ENCODE measurements around the gene CRIP2. TPM values are rescaled to one million over a fixed set of nuclear protein-coding genes. Genes with fewer than 3 reads are reported as not detected.

CRIP2 gene
- total and polyA plus RNA-seq, 2 of the 8 experiments (the other 6 are each of a cell fraction or from before 2014, with no cell fraction given) = 4.2 to 13.5 TPM

GRCh38 chr14:105446971-105447370, 27.6 kb upstream of the CRIP2 start:
- H3K9ac ChIP-seq (replicated peaks in 1 of 4; ENCODE audit: extremely low read depth in 1 of 4, low read depth in 3 of 4, low read length in 3 of 4) = no peak overlapping the region
- H3K79me1 ChIP-seq (ENCODE audit: low read depth, low read length) = peaks cover 13% of the 10 kb centered on the region; the same call in 1 of the 2 replicates
- H3K27me3 ChIP-seq (replicated peaks in 1 of 4; ENCODE audit: control insufficient read depth in 3 of 4, extremely low read depth in 1 of 4, insufficient read depth in 3 of 4, low read length in 3 of 4) = no peaks in the 10 kb centered on the region
- no peak overlapping the region for H2BK12ac ChIP-seq (ENCODE audit: low read depth, low read length)
- peaks cover 0 to 10% of the 10 kb centered on the region in 2 experiments; a peak in 2 of 4 replicates for H3K79me2 ChIP-seq (ENCODE audit: control insufficient read depth in 1 of 2, insufficient read depth in 2 of 2, low read length in 2 of 2)
- no peak overlapping the region for H3K18ac ChIP-seq (ENCODE audit: extremely low read depth, low read length)
- FAIRE-seq (no peak), DNase-seq (ENCODE audit: low read depth in 1 of 2, low spot score in 2 of 2) (no peak)
- TF ChIP-seq HDAC2 (IDR thresholded peaks at IDR 0.05; ENCODE audit: borderline replicate concordance in 1 of 2, low read depth in 2 of 2, low read length in 2 of 2) = no peak
- no peak for TF ChIP-seq CBX8 (IDR thresholded peaks at IDR 0.05; ENCODE audit: borderline replicate concordance, low read depth, low read length)
- no peak for TF ChIP-seq RBBP5 (IDR thresholded peaks at IDR 0.05; ENCODE audit: borderline replicate concordance, low read depth, low read length)
- no peak for TF ChIP-seq KDM5A (IDR thresholded peaks at IDR 0.05; ENCODE audit: low read length)
- no peak for TF ChIP-seq GTF2F1 (IDR thresholded peaks at IDR 0.05; ENCODE audit: borderline replicate concordance, low read depth, low read length)
- TF ChIP-seq TCF12 (IDR thresholded peaks at IDR 0.05; ENCODE audit: low read depth, low read length) = no peak
- TF ChIP-seq CHD2 (IDR thresholded peaks at IDR 0.05; ENCODE audit: low read length) = no peak
- no peak for TF ChIP-seq CREB1 (IDR thresholded peaks at IDR 0.05)
- TF ChIP-seq EZH2 (IDR thresholded peaks at IDR 0.05; ENCODE audit: low read depth, low read length, severe bottlenecking) = no peak
- TF ChIP-seq, protein P1, sequence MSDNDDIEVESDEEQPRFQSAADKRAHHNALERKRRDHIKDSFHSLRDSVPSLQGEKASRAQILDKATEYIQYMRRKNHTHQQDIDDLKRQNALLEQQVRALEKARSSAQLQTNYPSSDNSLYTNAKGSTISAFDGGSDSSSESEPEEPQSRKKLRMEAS (IDR thresholded peaks at IDR 0.05) = no peak
- no peak overlapping the region for H2BK15ac ChIP-seq (ENCODE audit: low read length)
- no peak overlapping the region for H2BK5ac ChIP-seq (ENCODE audit: low read depth, low read length)
- H3K56ac ChIP-seq (replicated peaks; ENCODE audit: insufficient read length, low read depth, low read length) = no peak overlapping the region
- no peak overlapping the region for H4K8ac ChIP-seq (ENCODE audit: extremely low read depth, insufficient read depth, low read length)
- H3K4me1 ChIP-seq (replicated peaks in 1 of 4; ENCODE audit: control insufficient read depth in 3 of 4, insufficient read depth in 4 of 4, low read length in 3 of 4) = no peaks in the 10 kb centered on the region
- no peaks in the 10 kb centered on the region for H3K9me3 ChIP-seq (ENCODE audit: insufficient read depth in 2 of 2, low read depth in 1 of 2, low read length in 1 of 2)
- no peak overlapping the region for H3K4me2 ChIP-seq (ENCODE audit: insufficient read depth in 1 of 2, low read depth in 2 of 2, low read length in 2 of 2)
- H3K36me3 ChIP-seq (ENCODE audit: control insufficient read depth in 2 of 4, insufficient read depth in 4 of 4, low read length in 3 of 4) = peaks cover 9 to 28% (median 21%) of the 10 kb centered on the region in 4 experiments; a peak in 6 of 8 replicates
- H3K27ac ChIP-seq (ENCODE audit: low read depth, low read length) = no peak overlapping the region
- no peak overlapping the region for H2BK120ac ChIP-seq (replicated peaks; ENCODE audit: low read depth, low read length)
- H4K20me1 ChIP-seq (replicated peaks in 1 of 2; ENCODE audit: control insufficient read depth in 1 of 2, insufficient read depth in 2 of 2, low read length in 2 of 2) = peaks cover 14 to 17% of the 10 kb centered on the region in 2 experiments
- no peak overlapping the region for H2AK5ac ChIP-seq (ENCODE audit: low read depth, low read length)
- no peak overlapping the region for H3K14ac ChIP-seq (ENCODE audit: insufficient read length)
- no peak overlapping the region for H4K91ac ChIP-seq (replicated peaks; ENCODE audit: insufficient read length, low read length)
- H3K4ac ChIP-seq (replicated peaks; ENCODE audit: insufficient read length, low read depth, low read length) = no peak overlapping the region
- H3K23me2 ChIP-seq (ENCODE audit: low read depth, low read length) = no peaks in the 10 kb centered on the region
- CTCF ChIA-PET (ENCODE audit: partially characterized antibody) = interaction anchor here (1.1 to 3.0 kb wide), 12 partner anchors 9 to 76 kb away, joined by 3 to 23 read pairs (median 6); no protein-coding TSS in a partner anchor
- 88% methylated on average over 14 of the region's 14 CpGs; no CpG with 5 or more reads in 1 of the 2 experiments for WGBS, 2 experiments (ENCODE audit: extremely low coverage in 1 of 2, insufficient coverage in 1 of 2, insufficient read length in 1 of 2, insufficient replicate concordance in 2 of 2, low coverage in 1 of 2, low lambda C conversion rate in 2 of 2, missing lambda C conversion rate in 1 of 2)
- no peak overlapping the region for H2AFZ ChIP-seq (ENCODE audit: low read length)
- POLR2A ChIA-PET (ENCODE audit: partially characterized antibody) = interaction anchor here (1.2 to 3.0 kb wide), 3 partner anchors 14 to 54 kb away, joined by 4 to 21 read pairs (median 6); no protein-coding TSS in a partner anchor
- no peak overlapping the region for H3K23ac ChIP-seq (ENCODE audit: insufficient read length)
- no peak overlapping the region for H4K5ac ChIP-seq (ENCODE audit: insufficient read length, low read depth, low read length)
- H2BK20ac ChIP-seq (ENCODE audit: low read length) = no peak overlapping the region
- no peak overlapping the region for H3K4me3 ChIP-seq (ENCODE audit: extremely low read depth in 1 of 4, insufficient read depth in 2 of 4, low read depth in 3 of 4, low read length in 4 of 4)
